Measurements from ENCODE around the gene TRIM74.
"Not testable (repeated sequence)": the region's sequence is repeated elsewhere in the genome, so short reads cannot be mapped to it uniquely, and the experiment has no call there.

The TRIM74 gene

DNA sequence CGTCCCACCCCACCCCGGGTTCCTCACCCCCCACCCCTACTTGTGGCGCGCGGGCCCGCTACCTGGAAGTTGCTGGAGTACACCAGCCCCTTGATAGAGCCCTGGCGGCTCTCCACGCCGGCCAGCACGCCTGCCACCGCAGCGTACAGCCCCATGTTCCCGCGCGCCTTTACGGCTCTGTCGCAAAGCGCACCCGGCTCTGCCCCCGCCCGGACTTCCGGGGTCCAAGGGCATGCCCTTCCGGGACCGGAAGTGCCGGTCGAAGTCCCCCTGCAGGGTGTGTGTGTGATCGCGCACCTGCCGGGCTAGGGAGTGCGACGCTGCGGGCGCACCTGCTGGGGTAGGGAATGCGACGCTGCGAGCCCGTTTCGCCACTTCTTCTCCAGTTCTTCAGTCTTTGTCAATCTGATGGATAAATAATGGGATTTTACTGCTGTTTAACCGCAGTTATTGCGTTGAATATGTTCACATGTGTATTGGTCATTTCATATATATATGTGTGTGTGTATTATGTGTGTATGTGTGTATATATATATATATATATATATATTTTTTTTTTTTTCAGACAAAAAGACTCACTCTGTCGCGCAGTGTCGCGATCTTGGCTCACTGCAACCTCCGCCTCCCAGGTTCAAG is 14.6 kb downstream of the TRIM74 start:
- DNase-seq: not testable (repeated sequence)

DNA sequence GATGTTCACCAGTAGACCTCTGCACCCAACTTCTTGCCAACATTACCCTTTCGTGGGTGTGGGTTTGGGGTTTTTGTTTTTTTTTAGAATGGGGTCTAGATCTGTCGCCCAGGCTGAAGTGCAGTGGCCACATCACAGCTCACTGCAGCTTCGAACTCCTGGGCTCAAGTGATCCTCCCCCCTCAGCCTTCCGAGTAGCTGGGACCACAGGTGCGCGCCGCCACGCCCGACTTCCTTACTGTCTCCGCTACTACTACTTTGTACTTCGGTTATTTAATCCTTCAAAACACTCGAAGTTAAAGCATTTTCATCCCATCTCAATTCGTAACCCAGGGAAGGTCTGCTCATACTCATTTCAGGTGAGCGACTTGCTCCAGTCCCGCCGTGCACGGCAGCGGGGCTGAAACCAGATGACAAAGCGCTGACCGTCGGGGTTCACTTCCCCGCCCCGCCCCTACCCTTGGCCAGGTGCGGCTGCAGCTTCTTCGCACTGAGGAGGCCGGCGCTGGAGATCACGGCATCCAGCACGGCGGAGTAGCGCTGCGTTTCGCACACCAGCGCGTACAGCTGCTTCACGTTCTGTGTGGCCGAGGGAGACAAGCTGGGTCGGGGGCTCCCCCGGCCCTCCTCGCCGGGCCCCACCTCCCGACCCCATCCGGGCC is 15.2 kb downstream of the TRIM74 start:
- DNase-seq: not testable (repeated sequence)

DNA sequence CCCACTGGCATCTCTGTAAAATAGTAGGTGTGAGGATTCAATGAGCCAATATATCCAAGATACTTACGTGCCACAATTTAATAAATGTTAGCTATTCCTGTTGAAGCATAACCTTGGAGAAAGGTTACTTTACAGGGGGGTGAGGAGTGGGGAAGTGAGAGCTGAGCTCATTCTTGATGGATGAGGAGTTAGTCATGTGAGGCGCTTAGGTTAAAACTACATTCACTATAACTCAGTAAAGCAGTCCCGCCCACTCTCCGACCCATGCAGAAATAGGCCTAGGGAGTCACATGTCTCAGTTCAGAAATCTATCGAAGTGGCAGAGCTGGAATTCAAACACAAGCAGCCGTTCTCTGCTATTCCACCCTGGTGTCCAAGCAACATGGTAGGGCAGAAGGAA is 18.8 kb downstream of the TRIM74 start:
- DNase-seq: not testable (repeated sequence)

DNA sequence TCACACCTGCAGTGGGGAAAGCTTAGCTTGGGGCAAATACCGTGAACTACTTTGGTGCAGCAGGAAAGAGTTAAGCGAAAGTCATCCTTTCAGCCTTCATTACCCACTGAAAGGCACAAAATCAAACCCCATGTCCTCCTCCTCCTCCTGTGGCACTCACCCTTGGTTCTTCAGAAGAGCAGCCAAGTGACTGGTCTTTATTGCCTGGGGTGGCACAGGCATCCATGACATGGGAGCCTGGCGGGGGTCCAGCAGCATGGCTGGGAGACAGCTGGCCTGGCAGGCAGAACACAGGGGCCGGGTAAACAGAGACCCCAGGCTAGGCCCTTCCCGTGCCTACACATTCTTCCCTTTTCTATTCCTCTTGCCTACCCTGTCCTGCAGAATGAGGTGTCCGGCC is 19.6 kb downstream of the TRIM74 start:
- DNase-seq: not testable (repeated sequence)

DNA sequence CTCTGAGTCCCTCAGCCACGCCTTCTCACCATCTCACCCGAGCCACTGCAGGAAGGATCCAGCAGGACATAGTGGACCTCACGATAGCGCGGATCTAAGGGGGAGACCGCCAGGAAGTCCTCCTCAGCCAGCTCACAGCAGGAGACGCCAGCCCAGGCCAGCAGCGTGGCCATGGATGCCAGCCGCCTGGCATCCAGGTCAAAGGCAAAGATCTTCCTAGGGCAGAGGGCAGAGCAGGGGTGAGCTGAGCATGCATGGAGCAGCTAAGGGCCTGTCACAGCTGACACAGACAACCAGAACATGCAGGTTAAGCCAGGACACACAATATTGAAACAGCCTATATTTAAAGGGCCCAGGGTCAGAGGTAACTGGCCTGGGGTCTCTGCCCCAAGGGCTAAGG is 20.0 kb downstream of the TRIM74 start:
- DNase-seq: not testable (repeated sequence)

DNA sequence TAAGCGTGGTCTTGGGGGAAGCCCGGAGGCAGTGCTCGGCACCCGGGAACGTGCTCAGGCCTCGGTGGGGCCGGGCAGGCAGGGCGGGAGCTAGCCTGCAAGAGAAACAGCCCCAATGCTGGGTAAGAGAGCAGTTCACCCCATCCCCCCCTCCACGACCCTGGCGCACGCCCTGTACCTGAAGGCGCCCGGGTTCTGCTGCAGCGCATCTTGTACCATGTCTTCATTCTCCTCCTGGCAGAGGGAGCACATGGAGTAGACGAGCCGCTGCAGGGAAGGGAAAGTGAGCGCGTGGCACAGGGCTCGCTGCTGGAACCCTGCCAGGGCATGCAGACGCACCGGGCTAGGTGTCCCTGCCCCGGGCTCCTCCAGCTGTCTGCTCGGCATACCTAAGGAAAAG is 20.6 kb downstream of the TRIM74 start:
- DNase-seq: peak; percentile 8

DNA sequence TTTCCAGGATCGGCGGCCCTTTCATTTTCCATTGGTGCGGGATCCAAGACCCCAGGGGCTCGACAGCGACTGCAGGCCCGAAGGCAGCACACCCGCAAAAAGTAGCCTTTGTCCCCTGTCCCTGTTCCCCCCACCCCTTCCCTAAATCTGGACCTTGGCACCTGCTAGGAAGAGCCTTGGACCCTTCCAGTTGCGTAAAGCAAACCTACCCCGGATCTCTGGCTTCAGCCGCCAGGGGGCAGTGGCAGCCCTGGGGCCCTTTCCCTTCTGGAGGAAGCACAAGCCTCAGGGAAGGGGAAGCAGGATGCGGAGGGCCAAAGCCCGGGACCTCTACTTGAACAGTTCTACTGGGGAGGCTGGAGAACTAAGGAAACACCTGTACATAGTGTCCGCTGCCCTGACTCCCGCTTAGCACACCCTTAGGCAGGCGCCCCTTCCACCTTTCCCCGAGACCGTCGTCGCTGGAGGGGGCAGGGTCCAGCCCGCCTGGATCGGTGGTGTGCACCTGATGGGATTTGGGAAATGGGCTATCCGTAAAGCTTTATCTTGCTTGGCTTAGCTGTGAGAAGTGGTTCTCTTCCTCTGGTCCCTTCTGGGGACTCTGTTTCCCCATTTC is 23.0 kb downstream of the TRIM74 start:
- not testable (repeated sequence) for DNase-seq

DNA sequence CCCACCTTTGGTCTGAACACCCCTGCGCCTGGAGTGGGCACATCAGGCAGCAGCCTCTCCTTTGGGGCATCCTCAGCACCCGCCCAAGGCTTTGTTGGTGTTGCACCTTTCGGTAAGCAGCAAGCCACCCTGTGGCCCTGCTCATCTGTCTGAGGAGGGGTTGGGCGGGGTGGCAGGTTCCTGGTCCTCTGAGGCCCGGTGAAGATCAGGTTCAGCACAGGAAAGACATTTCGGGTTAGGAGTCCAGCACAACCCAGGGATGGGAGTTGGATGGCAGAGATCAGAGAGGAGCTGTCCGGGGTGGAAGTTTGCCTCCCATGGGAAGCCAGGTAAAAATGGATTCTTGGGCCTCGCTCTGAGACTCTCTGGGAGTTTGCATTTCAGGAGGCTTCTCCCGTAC is 23.7 kb downstream of the TRIM74 start:
- DNase-seq: not testable (repeated sequence)

DNA sequence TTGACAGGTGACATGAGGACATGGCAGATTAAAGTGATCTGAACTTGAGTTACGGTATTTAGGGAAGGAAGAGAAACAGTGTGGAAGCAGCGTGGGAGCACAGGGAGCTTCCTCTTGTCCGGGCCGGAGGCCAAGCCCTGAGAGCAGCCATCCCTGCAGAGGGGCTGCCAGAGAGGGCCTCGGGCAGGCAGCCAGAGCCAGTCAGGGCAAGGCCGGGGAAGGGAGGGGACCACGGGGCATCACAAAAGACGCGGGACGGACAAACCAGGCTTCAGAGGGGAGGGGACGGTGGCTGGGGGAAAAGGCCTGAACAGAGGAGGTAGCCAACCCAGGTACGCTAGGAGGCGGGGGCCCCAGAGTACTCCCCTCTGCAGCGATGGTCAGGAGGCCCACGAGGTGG is 24.3 kb downstream of the TRIM74 start:
- DNase-seq: not testable (repeated sequence)

DNA sequence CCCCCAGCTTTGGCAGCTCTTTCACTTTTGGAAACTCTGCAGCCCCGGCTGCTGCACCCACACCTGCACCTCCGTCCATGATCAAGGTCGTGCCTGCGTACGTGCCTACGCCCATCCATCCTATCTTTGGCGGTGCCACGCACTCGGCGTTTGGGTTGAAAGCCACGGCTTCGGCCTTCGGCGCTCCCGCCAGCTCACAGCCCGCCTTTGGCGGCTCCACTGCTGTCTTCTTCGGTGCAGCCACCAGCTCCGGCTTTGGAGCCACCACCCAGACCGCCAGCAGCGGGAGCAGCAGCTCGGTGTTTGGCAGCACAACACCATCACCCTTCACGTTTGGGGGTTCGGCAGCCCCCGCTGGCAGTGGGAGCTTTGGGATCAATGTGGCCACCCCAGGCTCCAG is 26.3 kb downstream of the TRIM74 start:
- DNase-seq: not testable (repeated sequence)

DNA sequence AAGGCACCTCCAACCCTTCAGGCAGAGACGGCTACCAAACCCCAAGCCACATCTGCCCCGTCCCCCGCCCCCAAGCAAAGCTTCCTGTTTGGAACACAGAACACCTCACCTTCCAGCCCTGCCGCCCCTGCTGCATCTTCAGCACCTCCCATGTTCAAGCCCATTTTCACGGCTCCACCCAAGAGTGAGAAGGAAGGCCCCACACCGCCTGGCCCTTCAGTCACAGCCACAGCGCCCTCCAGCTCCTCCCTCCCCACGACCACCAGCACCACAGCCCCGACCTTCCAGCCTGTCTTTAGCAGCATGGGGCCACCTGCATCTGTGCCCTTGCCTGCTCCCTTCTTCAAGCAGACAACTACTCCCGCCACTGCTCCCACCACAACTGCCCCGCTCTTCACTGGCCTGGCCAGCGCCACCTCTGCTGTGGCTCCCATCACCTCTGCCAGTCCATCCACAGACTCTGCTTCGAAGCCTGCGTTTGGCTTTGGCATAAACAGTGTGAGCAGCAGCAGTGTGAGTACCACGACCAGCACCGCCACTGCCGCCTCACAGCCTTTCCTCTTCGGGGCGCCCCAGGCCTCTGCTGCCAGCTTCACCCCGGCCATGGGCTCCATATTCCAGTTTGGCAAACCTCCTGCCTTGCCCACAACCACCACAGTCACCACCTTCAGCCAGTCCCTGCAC is 27.1 kb downstream of the TRIM74 start:
- DNase-seq: not testable (repeated sequence)

DNA sequence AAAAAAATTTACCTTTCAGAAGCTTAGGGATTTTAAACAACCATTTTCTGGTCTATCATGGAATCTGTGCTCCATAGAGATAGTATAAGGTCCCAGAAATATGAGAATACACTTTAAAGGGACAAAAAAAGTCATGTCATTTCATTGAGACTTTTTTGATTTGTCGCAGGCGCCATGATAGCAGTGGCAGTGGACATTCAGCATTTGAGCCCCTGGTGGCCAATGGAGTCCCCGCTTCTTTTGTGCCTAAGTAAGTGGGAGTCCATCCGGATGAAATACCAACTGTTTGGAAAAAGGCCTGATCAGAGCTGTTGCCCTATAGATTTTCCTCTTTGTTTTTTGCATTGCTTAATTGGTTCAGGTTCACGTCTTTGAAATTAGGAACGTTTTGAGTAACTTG is 41.0 kb downstream of the TRIM74 start:
- not testable (repeated sequence) for DNase-seq

DNA sequence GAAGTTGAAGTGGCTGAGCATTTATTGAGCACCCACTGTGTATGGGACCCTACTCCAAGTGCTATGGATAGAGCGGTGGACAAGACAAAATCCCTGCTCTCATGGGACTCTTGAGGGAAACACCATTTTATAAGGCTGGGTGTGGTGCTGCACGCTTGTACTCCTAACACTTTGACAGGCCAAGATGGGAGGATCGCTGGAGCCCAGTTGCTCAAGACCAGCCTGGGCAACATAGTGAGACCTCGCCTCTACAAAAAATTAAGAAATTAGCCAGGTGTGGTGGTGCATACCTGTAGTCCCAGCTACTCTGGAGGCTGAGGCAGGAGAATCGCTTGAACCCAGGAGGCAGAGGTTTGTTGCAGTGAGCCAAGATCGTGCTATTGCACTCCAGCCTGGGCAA is 41.5 kb downstream of the TRIM74 start:
- not testable (repeated sequence) for DNase-seq

DNA sequence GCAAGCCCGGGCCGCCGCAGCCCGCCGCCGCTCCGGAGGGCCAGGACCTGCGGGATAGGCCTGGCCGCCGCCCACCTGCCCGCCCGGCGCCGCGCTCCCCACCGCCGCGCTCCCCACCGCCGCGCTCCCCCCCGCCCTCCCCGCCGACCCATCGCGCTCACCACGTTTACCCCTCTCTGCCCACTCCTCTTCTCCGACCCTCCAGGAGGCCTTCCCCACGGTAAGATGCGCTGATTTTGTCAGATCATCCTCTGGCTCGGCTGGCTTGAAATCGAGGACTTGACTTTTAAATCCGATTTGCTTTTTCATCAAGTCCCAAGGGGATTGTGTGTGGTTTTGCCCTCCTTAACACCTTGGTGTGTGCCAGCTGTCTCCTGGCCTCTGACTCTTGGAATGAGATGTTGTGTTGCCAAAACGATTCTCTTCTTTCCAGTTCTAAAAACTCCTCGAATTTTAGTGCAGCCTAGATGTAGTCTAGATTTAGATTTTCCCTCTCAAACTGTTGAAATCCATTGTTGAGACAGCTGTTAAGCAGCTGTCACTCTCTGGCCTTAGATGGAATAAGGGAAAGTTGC is 43.6 kb downstream of the TRIM74 start:
- peak; percentile 34 for DNase-seq

DNA sequence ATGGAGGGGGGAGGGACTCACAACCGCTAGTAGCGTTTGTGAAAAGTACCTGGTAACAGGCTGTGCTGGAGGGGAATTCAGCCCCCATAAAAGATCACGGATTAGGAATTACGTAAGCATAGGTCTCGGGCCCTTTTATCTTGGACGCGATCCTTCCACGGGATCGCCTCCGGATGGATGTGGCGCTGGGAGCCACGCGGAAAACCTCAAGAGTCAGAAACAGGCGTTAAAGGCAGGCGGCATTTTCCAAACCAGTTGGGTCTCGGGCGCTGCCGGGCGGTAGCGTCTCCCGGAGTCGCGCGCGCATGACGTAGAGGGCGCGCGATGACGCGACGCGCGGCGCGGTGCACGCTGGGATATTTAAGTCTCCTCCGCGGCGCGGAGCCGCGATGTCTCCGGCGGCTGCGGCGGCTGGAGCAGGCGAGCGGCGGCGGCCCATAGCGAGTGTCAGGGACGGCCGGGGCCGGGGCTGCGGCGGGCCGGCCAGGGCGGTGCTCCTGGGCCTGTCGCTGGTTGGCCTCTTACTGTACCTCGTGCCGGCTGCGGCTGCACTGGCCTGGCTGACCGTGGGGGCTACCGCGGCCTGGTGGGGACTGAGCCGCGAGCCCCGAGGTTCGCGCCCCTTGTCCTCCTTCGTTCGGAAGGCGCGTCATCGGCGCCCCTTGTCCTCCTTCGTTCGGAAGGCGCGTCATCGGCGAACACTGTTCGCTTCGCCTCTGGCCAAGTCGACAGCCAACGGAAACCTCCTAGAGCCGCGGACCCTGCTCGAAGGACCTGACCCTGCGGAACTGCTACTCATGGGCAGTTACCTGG is 44.3 kb downstream of the TRIM74 start, which contains the start of gene POM121:
POM121 (plus strand) TSS at position 363 of the 813 bp plus-strand sequence; CDS start at position 390, 27 bp downstream.
- peak; percentile 83 for DNase-seq

DNA sequence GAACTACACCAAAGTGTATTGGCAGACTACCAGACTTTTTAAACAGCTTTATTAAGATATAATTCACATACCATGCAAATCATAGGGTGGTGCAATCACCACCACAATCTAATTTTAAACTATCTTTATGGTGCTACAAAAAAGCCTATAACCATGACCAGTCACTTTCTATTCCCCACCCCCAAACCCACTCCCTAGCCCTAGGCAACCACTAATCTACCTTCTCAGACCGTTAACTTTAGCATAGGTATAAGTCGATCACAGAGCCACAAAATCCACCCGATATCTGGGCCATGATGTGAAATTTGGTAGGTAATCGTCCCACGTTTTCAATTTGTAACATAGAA is 44.9 kb downstream of the TRIM74 start:
- DNase-seq: no peak

DNA sequence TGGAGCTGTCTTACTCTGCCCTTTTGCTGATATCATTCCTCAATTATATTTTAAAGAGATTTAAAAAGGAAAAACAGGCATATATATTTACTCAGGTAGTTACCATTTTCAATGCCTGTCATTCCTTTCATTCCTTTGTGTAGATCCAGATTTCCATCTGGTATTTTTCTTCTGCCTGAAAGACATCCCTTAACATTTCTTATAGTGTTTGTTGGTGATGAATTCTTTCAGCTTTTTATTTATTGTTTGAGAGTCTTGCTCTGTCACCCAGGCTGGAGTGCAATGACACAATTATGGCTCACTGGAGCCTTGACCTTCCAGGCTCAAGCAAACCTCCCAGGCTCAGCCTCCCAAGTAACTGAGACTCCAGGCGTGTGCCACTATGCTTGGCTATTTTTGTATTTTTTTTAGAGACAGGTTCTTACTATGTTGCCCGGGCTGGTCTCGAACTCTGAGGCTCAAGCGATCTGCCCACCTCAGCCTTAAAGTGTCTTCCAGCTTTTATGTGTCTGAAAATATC is 50.0 kb downstream of the TRIM74 start:
- DNase-seq: no peak

DNA sequence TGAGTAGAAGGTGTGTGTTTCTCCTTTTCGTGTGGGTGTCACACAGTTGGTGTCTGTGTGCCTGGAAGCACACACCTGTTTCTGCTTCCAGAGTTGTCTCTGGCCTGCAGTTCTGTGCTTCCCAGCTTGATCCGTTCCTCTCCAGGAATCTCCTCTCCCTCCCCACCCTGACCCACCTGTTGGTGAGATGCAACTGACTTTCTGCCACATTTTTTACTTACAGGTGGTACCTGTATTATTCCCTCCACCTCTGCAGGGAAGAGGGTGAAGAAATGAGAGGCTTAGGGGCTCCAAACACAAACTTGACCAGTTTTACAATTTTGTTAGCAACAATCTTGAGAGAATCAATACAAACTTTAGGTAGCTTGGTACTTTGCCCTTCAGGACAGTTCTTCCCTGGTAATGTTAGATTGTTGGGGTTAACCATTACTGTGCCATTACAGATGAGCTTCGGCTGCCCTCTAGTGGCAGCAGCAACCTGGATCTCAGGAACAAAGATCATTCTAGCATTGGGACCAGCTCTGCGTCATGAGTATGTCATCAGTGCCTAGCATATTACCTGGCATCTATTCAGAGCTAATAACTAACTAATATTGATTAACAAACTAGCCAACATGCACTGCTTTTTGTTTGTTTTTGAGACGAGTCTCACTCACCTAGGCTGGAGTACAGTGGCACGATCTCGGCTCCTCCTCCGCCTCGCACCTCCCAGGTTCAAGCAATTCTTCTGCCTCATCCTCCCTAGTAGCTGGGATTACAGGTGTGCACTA is 54.3 kb downstream of the TRIM74 start:
- DNase-seq: peak; percentile 46

DNA sequence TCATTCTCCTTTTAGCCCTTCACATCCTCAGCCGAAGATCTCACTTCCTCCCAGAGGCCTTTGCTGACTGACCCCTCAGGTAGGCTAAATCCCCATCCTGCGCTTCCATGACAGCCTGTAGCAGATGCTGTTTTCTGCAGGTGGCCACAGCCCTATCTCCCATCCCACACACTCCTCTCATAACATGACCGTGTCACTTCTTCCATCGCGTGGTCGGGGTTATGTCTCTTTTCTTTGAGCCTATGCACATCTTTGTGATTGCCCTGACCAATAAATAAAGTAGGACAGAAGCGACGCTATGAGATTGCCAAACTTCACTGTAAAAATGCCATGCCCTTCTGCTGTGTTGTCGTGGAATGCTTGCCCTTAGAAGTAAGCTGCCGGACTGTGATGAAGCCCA is 55.5 kb downstream of the TRIM74 start:
- DNase-seq: not testable (repeated sequence)

DNA sequence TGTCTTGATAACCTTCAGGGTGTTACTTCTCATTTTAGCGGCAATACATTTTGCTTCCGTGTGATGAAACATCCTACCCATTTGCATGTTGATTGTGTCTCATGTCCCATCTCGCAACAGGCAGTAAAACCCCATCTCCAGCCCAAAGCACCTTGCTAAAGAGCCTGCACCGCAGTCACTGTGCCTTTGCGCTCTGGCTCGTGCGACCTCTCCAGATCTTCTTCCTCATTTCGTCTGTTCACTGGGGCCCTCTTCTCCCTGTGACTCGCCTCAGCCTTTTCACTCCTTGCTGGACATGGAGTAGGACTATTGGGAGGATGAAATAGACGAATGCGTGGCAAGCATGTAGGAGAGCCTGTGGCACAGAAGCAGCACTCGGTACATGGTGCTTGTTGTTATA is 57.9 kb downstream of the TRIM74 start:
- DNase-seq: not testable (repeated sequence)
